Immature natural killer cell (primary cell): ENCODE measurements around the gene TNIP3. TPM values are rescaled to one million over a fixed set of nuclear protein-coding genes. Genes with fewer than 3 reads are reported as not detected.
"Not testable (repeated sequence)": the region's sequence is repeated elsewhere in the genome, so short reads cannot be mapped to it uniquely, and the experiment has no call there.

ENCODE experiments used
- DNase-seq, 3 donors: peaks; one replicate each; pipeline ENCODE4 v3.0.0; 2022; ENCODE audit warnings: mixed read lengths in 1 of 3
- H3K27ac Mint-ChIP-seq, 6 donors: one replicate each; pipeline ENCODE4 v1.8.0; 2020; ENCODE audit warnings: mixed read lengths in 6 of 6, mild to moderate bottlenecking in 5 of 6, inconsistent platforms in 4 of 6, moderate library complexity in 3 of 6
- H3K27me3 Mint-ChIP-seq, 3 donors: one replicate each; pipeline ENCODE4 v1.8.0; 2020 to 2021; ENCODE audit warnings: low read depth in 3 of 3, mild to moderate bottlenecking in 3 of 3, mixed read lengths in 3 of 3, moderate library complexity in 3 of 3, inconsistent platforms in 1 of 3
- H3K36me3 Mint-ChIP-seq, 3 donors: one replicate each; pipeline ENCODE4 v1.8.0; 2020; ENCODE audit warnings: mixed read lengths in 3 of 3, inconsistent platforms in 2 of 3, mild to moderate bottlenecking in 2 of 3
- H3K4me1 Mint-ChIP-seq, 2 donors: one replicate each; pipeline ENCODE4 v1.8.0; 2020; ENCODE audit warnings: inconsistent platforms in 2 of 2, mild to moderate bottlenecking in 2 of 2, mixed read lengths in 2 of 2, moderate library complexity in 1 of 2
- H3K4me3 Mint-ChIP-seq, 5 donors: one replicate each; pipeline ENCODE4 v1.8.0; 2020; ENCODE audit warnings: mild to moderate bottlenecking in 5 of 5, mixed read lengths in 5 of 5, inconsistent platforms in 3 of 5, moderate library complexity in 3 of 5
- H3K9me3 Mint-ChIP-seq, 6 donors: one replicate each; pipeline ENCODE4 v1.8.0; 2020; ENCODE audit warnings: mild to moderate bottlenecking in 6 of 6, mixed read lengths in 6 of 6, inconsistent platforms in 4 of 6, moderate library complexity in 3 of 6
- polyA plus RNA-seq, 3 donors: library from polyadenylated mRNA; unstranded; fragments of 300-500 nt; fragmentation: Illumina TruSeq; gene quantifications; one replicate each; pipeline ENCODE4 v1.2.3, GENCODE V29; 2021

The TNIP3 gene
- 1 to 10 TPM in 1 of 3 donors, under 1 TPM in 1, not detected in 1; 1.00 to 1.3 TPM for polyA plus RNA-seq

- peaks cover 0 to under 1% (median 0%) of the 10 kb centered on the region in 6 donors for H3K9me3 Mint-ChIP-seq
- no peak within 1 kb of the TSS for H3K27ac Mint-ChIP-seq
- H3K27me3 Mint-ChIP-seq, result peaks cover 0 to 2% (median 2%) of the 10 kb centered on the region in 3 donors
- no peak within 1 kb of the TSS for H3K4me3 Mint-ChIP-seq
- peaks cover 15 to 19% of the 10 kb centered on the region in 2 donors for H3K4me1 Mint-ChIP-seq
- peaks cover 0 to under 1% (median 0%) of the 10 kb centered on the region in 3 donors for H3K36me3 Mint-ChIP-seq
- DNase-seq, result no peak
These were observed at the start of gene TNIP3 for GRCh38 chr4:121164291-121164690. TSS of gene TNIP3 (minus strand) at chr4:121164321. CDS start at chr4:121164125, 196 bp downstream.

DNA sequence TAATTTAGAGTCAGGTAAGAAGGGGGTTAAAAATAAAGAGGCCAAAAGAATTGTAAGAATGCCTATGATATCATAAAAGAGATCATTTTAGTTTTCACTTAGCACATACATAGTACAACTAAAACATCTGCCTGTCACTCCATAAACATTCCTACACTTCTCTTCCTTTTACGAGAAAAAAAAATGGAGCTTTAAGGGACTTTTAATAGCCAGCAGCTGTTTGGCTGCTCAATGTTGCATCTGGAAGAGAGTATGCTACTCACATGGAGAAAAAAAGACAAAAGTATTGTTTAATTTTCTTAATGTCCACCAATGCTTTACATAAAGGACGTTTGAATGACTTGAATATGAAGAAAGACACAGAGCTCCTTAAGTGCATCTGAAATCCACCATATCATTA, 48.7 kb upstream of the TNIP3 start:
- Mint-ChIP-seq H3K36me3 (no peaks in the 10 kb centered on the region), H3K9me3 (peaks cover 0 to 2% (median 0%) of the 10 kb centered on the region in 6 donors), H3K27me3 (peaks cover 0 to 2% (median 2%) of the 10 kb centered on the region in 3 donors), H3K4me3 (no peak overlapping the region), H3K27ac (no peak overlapping the region), H3K4me1 (no peaks in the 10 kb centered on the region)
- no peak for DNase-seq

GRCh38 chr4:121209171-121209570, 45.0 kb upstream of the TNIP3 start:
- Mint-ChIP-seq H3K4me1 (no peaks in the 10 kb centered on the region), H3K27me3 (peaks cover 0 to 5% (median 2%) of the 10 kb centered on the region in 3 donors), H3K27ac (no peak overlapping the region), H3K36me3 (no peaks in the 10 kb centered on the region), H3K9me3 (peaks cover 0 to 2% (median 0%) of the 10 kb centered on the region in 6 donors), H3K4me3 (no peak overlapping the region)
- DNase-seq, result no peak

- H3K27ac Mint-ChIP-seq, result no peak overlapping the region
These were observed 44.3 kb upstream of the TNIP3 start for GRCh38 chr4:121208244-121209007.

GRCh38 chr4:121205777-121206176, 41.7 kb upstream of the TNIP3 start:
- H3K4me3 Mint-ChIP-seq, H3K27ac Mint-ChIP-seq, H3K36me3 Mint-ChIP-seq, H3K9me3 Mint-ChIP-seq, H3K27me3 Mint-ChIP-seq, DNase-seq, H3K4me1 Mint-ChIP-seq: not testable (repeated sequence)

More at GRCh38 chr4:121208244-121209007, 44.3 kb upstream of the TNIP3 start:
- Mint-ChIP-seq H3K4me1 (no peaks in the 10 kb centered on the region), H3K36me3 (no peaks in the 10 kb centered on the region), H3K4me3 (no peak overlapping the region), H3K9me3 (peaks cover 0 to 2% (median 0%) of the 10 kb centered on the region in 6 donors), H3K27me3 (peaks cover 0 to 5% (median 0%) of the 10 kb centered on the region in 3 donors)
- DNase-seq, result no peak

DNA sequence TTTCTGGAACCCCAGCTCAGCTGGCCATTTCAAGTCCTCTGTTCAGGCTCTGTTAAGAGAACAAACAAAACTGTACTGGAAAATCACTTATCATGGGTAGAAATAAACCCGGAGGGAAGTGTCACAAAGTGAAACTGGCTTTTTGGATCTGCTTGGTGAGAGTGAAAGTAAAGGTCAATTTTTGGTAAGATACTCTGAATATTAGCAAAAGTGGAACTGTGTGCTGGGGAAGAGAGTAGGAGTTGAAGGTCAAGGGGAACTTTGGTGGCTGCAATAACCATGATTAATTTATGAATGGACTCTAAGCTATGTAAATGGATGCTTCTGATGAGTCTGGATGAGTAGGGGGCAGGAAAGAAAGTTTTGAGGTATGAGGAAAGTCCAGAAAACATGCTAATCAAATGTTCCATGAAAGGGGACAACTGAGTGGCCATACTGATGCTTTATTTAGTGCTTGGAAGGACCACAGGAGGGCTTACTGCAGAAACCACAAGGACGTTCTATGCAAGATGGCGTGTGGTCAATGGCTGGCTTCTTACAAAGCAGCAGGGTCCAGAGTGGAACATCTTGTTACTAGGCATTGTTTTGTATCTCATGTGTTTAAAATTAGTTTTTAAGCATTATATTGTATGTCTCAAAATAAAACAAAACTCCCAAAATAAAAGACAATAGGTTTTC, 36.8 kb upstream of the TNIP3 start:
- Mint-ChIP-seq H3K27me3 (peaks cover 0 to 2% (median 0%) of the 10 kb centered on the region in 3 donors), H3K36me3 (no peaks in the 10 kb centered on the region), H3K4me3 (peak overlapping the region in 1 of 5 donors; percentile 68), H3K27ac (peak overlapping the region in 2 of 6 donors; percentile 26 to 42), H3K9me3 (no peaks in the 10 kb centered on the region), H3K4me1 (peaks cover 13 to 14% of the 10 kb centered on the region in 2 donors)
- DNase-seq, result no peak

GRCh38 chr4:121199742-121200561, 35.8 kb upstream of the TNIP3 start:
- Mint-ChIP-seq H3K4me1 (peaks cover 13 to 14% of the 10 kb centered on the region in 2 donors), H3K9me3 (no peaks in the 10 kb centered on the region), H3K27ac (peak overlapping the region in 2 of 6 donors; percentile 34 to 82), H3K27me3 (peaks cover 0 to 2% (median 0%) of the 10 kb centered on the region in 3 donors), H3K4me3 (peak overlapping the region in 1 of 5 donors; percentile 68), H3K36me3 (no peaks in the 10 kb centered on the region)
- DNase-seq, result peak in 1 of 3 donors; percentile 36

- Mint-ChIP-seq H3K36me3 (no peaks in the 10 kb centered on the region), H3K27me3 (no peaks in the 10 kb centered on the region), H3K4me1 (peaks cover 13 to 14% of the 10 kb centered on the region in 2 donors), H3K27ac (no peak overlapping the region), H3K4me3 (no peak overlapping the region), H3K9me3 (no peaks in the 10 kb centered on the region)
- no peak for DNase-seq
These were observed 34.1 kb upstream of the TNIP3 start for GRCh38 chr4:121198251-121198650.

- Mint-ChIP-seq H3K27me3 (no peaks in the 10 kb centered on the region), H3K36me3 (no peaks in the 10 kb centered on the region), H3K4me3 (no peak overlapping the region), H3K4me1 (peaks cover 25 to 33% of the 10 kb centered on the region in 2 donors), H3K9me3 (no peaks in the 10 kb centered on the region), H3K27ac (peak overlapping the region in 1 of 6 donors; percentile 62)
- no peak for DNase-seq
These were observed 31.5 kb upstream of the TNIP3 start for GRCh38 chr4:121195649-121196048.

DNA sequence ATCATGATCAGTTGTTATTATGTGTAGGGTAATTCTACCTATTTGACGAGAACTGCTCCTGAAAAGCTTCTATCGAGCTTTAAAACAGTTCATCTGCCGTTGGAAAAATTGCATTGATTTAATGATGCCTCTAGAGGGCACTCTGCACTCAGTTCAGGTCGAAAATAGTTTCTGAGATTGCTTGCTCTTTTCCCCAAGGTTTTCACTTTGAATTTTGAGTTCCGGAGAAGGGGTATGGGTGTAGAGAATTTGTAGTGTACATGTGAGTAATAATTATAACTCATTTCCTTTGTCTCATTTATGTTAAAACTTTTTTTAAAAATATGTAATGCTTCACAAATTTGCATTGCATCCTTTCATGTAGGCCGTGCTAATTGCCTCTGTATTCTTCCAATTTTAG, 28.4 kb upstream of the TNIP3 start:
- peak; percentile 22 to 49 (median 41) for DNase-seq
- no peaks in the 10 kb centered on the region for H3K27me3 Mint-ChIP-seq
- H3K4me1 Mint-ChIP-seq, result peaks cover 46 to 55% of the 10 kb centered on the region in 2 donors
- H3K36me3 Mint-ChIP-seq, result no peaks in the 10 kb centered on the region
- H3K27ac Mint-ChIP-seq, result peak overlapping the region in 2 of 6 donors; percentile 45 to 61
- H3K9me3 Mint-ChIP-seq, result no peaks in the 10 kb centered on the region
- H3K4me3 Mint-ChIP-seq, result peak overlapping the region; percentile 40 to 69 (median 47)

GRCh38 chr4:121192013-121192412, 27.9 kb upstream of the TNIP3 start:
- H3K27ac Mint-ChIP-seq, result peak overlapping the region in 3 of 6 donors; percentile 40 to 50 (median 45)

GRCh38 chr4:121191361-121191760, 27.2 kb upstream of the TNIP3 start:
- Mint-ChIP-seq H3K4me1 (peaks cover 51 to 56% of the 10 kb centered on the region in 2 donors), H3K27me3 (no peaks in the 10 kb centered on the region), H3K9me3 (no peaks in the 10 kb centered on the region), H3K27ac (peak overlapping the region in 5 of 6 donors; percentile 28 to 92 (median 77)), H3K36me3 (no peaks in the 10 kb centered on the region), H3K4me3 (peak overlapping the region; percentile 30 to 84 (median 35))
- DNase-seq, result no peak

More at GRCh38 chr4:121192013-121192412, 27.9 kb upstream of the TNIP3 start:
- Mint-ChIP-seq H3K27me3 (no peaks in the 10 kb centered on the region), H3K9me3 (no peaks in the 10 kb centered on the region), H3K4me1 (peaks cover 48 to 55% of the 10 kb centered on the region in 2 donors), H3K4me3 (peak overlapping the region; percentile 40 to 69 (median 47)), H3K36me3 (no peaks in the 10 kb centered on the region)
- DNase-seq, result no peak

GRCh38 chr4:121190389-121190788, 26.3 kb upstream of the TNIP3 start:
- Mint-ChIP-seq H3K4me1 (peaks cover 61 to 66% of the 10 kb centered on the region in 2 donors), H3K27ac (peak overlapping the region; percentile 52 to 92 (median 85)), H3K36me3 (no peaks in the 10 kb centered on the region), H3K27me3 (no peaks in the 10 kb centered on the region), H3K9me3 (no peaks in the 10 kb centered on the region), H3K4me3 (peak overlapping the region; percentile 66 to 84 (median 77))
- no peak for DNase-seq
